ENCODE data around the gene MAD1L1.
"Not testable (repeated sequence)": the region's sequence is repeated elsewhere in the genome, so short reads cannot be mapped to it uniquely, and the experiment has no call there.

Gene MAD1L1

DNA sequence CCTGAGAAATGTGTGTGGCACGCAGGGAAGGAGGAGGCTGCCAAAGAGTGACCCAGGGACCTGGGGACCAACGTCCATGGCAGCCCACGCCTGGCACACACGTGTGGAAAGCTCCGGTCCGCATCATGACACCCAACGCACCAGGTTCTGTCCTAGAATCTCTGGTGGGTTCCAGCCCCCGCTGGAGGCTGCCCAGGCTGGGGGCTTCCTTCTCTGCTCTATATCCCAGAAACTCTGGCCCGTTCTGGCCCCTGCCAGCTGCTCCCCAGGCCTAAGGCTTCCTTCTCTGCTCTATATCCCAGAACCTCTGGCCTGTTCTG lies 300.8 kb downstream of the MAD1L1 start:
- DNase-seq = no peak

DNA sequence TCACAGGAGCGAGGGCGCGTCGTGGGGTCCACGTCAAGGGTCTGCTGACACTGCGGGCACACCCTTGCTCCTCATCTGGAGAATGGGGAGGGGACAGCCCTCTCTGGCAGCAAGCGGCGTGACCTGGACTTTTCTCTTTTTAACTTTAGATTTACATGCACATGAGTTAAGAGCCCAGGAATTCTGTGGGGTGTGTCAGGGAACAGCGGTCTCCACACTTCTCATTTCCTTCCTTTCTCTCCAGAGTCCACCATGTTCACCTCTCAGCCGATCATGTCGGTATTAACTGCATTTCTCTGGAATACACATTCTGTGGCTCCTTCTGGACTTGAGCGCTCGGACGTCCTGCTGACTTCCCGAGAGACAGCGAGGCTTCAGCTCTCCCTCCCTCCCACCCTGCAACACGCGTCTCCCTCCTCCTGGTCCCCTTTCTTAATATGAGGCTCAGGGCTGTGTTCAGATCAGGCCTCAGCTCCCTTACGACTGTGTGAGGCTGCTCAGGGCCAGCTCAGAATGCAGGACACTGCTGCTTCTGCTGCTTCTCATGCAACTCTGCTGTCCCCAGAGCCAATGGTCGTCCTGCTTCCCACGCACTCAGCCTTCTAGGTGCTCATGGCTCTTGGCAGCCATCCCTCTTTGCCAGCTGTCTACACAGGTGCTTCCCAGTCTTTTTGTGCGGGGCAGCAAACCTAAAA lies 301.3 kb downstream of the MAD1L1 start:
- no peak for DNase-seq

DNA sequence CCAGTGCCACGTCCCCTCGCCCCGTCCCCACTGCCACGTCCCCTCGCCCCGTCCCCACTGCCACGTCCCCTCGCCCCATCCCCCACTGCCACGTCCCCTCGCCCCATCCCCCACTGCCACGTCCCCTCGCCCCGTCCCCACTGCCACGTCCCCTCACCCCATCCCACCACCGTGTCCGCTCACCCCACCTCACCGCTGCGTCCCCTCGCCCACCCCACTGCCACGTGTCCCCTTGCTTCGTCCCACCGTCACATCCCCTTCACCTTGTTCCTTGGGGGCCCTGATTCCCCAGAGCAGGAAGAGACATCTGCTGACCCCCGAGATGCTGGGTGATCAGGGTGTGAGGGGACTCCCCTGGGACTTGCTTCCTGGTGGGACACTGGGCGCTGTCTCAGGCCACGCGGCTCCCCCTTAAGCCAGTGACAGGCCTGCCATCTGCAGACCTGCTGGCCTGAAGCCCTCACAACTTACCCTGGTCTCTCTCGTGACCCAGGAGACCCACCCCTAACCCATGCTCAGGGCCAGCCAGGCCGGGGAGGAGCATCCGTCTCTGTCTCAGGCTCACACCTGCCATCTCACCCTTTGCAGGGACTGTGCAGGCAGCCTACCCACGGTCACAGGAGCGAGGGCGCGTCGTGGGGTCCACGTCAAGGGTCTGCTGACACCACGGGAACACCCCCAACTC lies 302.2 kb downstream of the MAD1L1 start:
- no peak for DNase-seq

GRCh38 chr7:1929349-1929925 lies 303.3 kb downstream of the MAD1L1 start:
- not testable (repeated sequence) for DNase-seq

- no peak for DNase-seq
These were observed 303.9 kb downstream of the MAD1L1 start for GRCh38 chr7:1928645-1929348.

- no peak for DNase-seq
These were observed 304.7 kb downstream of the MAD1L1 start for GRCh38 chr7:1927937-1928644.

DNA sequence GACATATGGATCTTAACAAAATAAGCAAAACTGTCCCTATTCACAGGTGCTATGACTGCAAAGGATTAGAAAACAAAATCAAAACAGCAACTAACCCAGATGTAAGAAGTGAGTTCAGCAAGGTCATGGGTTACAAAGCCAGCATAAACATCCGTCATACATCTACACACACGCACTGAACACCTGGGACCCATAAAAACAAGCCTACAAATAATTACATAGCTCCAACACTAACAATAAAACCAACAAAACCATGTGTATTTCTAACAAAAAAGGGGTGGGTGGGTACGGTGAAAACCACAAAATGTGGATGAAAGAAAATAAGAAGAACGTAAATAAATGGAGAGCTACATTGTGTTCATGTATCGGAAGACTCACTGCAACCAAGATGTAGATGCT lies 305.8 kb downstream of the MAD1L1 start:
- no peak for DNase-seq

- no peak for DNase-seq
These were observed 306.5 kb downstream of the MAD1L1 start for GRCh38 chr7:1925973-1926907.

DNA sequence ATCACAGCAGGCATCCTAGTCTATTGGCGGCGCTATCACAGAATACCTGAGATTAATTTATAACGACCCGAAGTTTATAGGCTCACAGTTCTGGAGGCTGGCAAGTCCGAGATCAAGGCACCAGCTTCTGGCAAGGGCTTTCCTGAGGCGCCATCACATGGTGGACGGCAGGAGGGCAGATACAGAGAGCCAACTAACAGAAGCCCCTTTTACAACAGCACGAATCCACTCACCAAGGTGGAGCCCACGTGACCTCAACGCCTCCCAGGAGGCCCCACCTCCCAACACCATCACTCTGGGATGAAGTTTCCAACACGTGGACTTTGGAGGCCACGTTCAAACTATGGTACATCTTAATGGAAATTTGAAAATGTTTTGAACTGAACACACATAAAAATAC lies 307.4 kb downstream of the MAD1L1 start:
- DNase-seq = no peak

- no peak for DNase-seq
These were observed 308.4 kb downstream of the MAD1L1 start for GRCh38 chr7:1924258-1924817.

GRCh38 chr7:1923409-1924257 lies 309.1 kb downstream of the MAD1L1 start:
- no peak for DNase-seq

GRCh38 chr7:1922870-1923236 lies 309.9 kb downstream of the MAD1L1 start:
- no peak for DNase-seq

DNA sequence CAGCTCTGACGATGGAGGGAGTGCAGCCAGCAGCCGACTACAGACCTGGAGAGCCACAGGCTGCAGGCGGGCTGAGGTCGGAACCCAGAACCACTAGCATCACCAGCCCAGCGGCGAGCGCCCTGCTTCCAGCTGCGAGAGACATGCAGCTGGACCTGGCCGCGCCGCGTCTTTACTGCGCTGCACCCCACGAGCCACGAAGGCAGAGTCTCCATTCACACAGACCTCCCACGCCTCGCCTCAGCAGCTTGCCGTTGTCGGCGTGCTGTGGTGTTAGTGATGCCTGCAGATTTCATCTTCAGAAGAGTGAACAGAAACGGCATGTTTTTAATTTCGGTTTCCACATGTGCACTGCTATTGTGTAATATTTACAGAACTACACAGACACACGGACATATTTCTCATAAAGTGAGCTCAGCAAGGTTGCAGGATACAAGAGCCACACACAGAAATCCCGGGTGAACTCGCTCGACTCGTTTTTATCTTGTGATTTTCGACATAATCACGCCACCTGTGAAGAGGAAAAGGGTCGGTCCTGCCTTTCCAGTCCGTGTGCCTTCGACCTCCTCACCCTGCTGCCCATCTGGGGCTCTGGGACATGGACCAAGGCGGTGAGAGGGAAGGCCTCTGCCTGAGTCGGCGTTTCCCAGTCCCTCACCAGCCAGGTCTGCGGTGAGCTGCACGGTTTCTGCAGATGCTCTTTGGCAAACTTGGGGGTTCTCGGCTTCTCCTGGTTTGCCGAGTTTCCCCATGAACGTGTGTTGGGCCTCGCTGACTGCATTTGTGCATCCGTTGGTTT lies 310.5 kb downstream of the MAD1L1 start:
- DNase-seq = no peak

DNA sequence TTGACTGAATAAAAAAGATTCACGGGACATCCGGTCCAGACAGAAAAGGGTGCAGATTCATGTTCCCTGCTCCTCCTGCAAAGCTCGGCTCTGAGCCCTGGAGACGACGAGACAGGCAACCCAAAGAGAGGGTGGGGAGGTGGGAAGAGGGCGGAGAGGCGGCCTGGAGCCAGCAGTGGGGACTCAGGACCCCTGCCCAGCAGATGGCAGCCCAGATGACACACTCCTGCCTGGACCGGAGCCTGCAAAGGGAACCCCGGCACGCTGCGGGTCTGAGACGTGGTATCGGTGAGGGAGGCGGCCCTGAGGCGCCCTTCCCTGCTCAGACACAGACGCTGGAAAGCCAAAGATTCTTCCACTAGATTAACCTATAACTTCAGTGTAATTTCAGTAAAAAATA lies 311.9 kb downstream of the MAD1L1 start:
- no peak for DNase-seq

DNA sequence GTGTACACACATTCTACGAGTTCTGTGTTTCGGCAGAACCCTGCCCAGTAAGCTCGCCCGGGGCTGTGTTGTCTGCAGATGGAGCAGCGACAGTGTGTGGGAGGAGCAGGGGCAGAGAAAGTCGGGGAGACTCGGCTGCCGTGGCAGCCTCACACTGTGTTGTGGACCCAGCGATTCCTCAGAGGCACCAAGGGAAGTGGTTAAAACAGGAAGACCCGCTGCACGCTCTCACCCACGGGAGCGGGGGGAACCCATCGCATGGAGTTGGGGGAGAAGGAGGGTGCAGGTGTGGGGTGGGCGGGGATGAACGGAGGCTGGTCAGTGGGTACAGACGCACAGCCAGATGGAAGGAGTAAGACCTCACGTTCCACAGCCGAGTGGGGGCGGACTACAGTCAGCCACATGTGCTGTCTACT lies 312.5 kb downstream of the MAD1L1 start:
- peak; percentile 21 to 53 for DNase-seq

- DNase-seq = peak in 1 of 2 donors; percentile 4
These were observed 313.0 kb downstream of the MAD1L1 start for GRCh38 chr7:1919539-1920265.

DNA sequence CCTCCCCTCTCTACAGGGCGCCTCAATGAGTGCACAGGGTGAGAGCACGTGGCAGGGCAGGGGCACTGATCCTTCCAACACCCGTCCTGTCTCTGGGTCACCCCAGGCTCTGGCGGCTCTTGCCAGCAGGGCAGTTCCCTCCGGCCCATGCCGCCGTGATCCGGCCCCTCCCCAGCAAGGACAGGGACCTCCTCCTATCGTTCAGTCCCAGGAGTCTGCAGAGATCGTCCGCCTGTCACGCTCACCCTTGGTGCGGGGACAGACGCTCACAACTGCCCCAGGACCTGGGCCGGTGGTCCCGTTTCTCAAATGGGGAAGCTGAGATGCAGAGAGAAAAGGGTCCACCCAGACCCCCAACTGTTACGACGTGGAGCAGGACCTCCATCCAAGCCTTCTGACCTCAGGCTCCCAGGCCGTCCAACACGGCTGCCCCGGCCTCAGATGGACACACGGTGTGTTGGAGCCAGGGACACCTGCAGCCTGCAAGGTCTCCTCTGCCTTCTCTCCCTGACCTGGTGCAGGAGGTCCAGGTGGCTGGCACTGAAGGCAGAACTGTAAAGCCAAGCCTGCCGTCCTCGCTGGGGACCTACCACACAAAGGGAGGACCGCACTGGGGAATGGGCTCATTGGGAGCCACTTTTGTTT lies 313.7 kb downstream of the MAD1L1 start:
- no peak for DNase-seq

DNA sequence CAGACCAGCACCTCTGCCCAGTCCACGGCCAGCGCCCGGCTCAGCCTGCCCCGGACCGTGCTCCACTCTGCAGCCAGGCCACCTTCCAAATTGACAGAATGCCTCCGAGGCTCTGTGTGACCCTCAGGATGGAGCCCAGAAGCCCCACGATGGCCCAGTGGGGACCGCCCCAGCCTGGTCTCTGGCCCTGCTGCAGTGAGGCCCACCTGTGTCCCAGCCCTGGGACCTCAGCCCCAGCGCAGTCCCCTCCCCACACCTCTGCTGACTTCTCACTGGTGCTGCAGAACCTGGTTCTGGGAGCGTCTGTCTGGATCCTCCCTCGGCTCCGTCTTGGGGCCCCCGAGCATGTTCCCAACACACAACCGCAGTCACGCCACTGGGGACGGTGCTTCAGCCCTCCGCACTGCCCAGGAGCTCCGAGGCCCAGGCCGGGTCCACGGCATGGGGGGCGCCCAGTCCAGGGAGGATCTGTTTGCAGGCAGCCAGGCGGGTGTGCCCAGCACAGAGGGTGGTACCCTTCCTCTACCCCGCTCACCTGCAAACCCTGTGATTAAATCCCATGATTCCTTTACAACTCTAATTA lies 314.6 kb downstream of the MAD1L1 start:
- no peak for DNase-seq
